HG03439 (cell line): ENCODE measurements around the gene PACSIN1.

Experiments used
- ATAC-seq: cut with Tn5 transposase; IDR thresholded peaks from one replicate; pipeline ENCODE4 v1.9.1; 2021; ENCODE audit warnings: mild to moderate bottlenecking, moderate library complexity; ENCODE audit not compliant: unreplicated experiment

PACSIN1 gene

DNA sequence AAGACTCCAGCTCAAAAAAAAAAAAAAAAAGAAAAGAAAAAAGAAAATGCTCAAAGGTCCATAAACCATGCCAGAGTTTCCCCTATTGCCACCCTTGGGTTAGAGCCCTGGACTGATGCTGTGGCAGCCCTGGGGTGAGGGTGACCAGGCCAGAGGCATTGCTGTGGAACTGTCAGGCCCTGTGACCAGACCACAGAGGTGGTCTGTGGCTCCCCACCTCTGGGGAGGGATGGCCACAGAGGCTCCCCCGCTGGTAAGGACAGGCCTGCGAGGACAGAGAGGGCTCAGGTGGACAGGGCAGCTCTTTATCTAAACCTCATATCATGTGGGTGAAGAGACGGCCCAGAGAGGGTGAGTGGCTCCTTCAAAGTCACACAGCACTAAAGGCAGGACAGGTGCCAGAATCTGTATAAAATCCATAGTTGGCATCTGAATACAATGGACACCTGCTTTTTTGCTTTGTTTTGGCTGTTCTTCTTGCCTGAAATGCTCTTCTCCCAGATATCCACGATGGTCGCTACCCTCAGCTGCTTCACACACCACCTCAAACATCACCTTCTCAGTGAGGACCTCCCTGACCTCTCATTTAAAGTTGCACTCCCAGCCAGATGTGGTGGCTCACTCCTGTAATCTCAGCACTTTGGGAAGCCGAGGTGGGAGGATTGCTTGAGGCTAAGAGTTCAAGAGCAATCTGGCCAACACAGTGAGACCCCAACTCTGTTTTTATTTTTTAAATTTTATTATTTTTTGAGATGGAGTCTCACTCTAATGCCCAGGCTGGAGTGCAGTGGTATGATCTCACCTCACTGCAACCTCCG is 112.8 kb downstream of the PACSIN1 start:
- ATAC-seq = no peak

DNA sequence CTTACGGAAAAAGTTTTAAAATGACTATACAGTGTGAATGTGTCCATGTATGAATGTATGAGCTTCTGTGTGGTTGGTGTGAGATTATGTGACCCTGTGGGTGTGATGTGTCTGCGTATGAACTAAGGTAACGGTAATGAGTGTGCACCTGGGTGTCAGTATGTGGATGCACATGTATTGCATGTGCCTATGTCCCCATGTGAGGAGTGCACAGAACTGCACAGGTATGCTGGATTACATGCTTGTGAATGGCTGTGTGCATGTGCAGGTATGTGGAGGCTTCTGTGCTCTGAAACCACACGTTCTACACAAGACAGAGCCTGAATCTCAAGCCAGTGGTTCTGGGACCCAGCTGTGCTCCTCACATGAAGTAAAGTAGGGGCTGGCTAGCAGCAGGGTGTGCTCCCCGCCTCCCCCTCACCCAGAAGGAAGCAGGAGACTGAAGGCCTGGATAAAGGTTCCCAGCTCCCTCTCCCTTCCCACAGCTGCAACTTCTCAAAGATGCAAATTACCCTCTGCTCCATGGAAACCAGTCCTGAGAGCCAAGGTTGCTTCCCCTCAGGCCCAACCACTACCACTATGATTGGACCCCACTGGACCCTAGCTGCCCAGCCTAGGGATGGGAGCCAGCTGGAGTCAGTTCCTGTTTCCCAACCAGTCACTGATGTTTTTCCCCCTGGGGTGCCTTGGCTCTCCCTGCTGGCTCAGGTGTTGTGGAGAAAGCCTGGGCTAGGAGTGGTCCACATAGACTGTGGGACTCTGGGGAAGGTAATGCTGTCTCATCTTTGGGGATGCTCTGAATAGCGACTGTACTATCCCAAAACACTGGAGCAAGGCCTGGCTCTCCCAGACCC is 115.1 kb downstream of the PACSIN1 start:
- ATAC-seq = no peak

DNA sequence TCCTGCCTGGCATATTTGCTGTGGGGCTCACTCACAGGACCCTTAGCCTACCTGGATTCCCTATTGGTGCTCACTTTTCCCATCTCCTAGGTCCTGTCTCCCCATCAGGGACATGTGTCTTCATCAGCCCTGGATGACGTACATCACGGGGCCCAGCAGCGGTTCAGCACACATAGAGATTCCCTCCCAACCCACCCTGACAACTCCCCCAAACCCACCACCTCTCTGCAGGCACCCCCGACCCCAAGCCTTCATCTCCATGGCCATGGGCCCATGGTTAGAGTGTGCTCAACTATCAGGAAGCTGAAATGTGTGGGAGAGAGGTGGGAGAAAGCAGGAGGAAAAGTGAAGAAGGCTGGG is 115.7 kb downstream of the PACSIN1 start:
- no peak for ATAC-seq

DNA sequence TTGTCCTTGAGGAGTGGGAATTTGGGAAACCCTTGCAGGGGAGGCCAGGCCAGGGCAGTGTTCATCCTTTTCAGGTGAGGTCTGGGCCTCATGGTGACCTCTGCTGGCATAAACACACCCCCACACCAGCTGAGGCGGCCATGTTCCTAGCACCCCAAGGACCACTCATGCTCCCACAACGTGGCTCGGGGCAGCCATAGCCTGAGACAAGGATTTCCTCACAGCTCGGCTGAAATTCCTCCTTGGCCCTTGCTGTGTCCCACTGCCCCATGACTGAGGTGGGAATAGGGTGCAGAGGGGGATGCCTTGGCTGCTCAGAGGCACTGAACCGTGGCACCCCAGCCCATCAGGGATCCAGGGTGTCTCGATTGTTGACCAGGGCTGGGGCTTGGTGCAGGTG is 117.6 kb downstream of the PACSIN1 start:
- no peak for ATAC-seq

DNA sequence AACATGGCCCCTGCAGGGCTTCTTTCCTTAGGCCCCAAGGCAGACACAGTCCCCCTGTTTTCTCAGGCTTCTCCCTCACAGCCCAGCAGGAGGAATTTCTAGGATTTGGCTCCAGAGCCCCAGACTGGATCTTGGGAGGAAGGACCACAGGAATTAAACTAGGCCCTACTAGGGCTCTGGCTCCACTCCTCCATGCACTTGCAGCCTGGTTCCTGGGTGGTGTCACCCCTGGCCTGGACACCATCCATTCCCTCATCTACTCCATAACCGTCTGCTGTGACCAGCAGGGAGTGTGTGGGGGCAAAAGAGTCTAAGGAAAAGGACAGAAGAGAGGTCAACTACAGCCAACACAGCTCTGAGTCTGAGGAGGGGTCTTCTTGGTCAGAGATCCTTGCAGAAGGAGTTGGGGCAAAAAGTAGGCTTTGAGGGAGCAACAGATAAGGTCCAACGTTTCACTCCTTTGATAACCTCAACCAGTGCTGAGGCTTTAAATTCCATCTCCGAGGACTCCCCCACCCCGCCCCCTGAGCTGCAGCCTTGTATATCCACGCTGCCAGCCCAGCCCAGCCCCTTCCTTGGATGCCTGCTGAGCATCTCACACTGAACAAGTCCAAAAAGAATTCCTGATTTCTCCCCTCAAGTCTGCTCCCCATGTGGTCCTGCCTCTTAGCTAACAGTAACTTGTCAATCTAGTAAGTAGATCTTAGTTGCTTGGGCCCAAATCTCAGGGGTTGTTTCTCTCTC is 118.2 kb downstream of the PACSIN1 start:
- ATAC-seq = no peak

DNA sequence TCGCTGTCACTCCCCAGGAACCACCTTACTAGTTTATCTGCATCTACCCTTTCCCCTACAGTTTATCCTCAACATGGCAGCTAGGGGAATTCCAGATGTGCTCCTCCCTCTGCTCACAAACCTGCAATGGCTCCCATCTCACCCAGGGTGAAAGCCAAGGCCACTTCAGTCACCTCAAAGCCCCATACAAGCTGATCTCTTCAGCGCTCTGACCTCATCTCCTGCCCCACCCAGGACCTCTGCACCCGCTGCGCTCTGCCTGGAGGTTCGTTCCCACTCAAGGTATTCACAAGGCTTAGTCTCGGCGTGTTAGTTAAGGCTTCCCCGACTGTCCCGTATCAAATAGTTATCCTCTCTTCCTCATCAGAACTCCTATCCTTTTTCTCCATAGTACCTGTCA is 118.8 kb downstream of the PACSIN1 start:
- ATAC-seq = no peak
